ENCODE data around the gene INPP4B. TPM values are rescaled to one million over a fixed set of nuclear protein-coding genes. Genes with fewer than 3 reads are reported as not detected.

The INPP4B gene
- polyA plus RNA-seq, 1 of the 3 experiments (the other 2 are of a cell fraction), result 0.08 TPM

DNA sequence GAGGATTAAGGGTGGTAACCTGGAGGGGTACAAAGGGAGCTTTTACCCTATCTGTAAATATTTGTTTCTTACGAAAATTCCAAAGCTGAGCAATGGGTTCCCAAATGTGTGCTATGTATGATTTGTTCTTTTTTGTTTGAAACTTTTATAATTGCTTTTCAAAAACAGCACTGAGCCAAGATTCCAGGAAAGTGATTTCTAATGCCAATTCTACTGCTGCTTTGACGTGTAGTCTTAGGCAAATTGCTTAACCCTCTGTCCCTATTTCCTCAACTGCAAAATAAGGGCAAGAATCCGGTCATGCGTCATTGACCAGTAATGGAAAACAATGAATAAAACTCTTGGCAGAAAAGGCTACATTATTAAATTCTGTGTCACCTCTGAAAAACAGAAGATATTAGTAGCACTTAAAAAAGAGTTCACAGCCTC lies 755.0 kb downstream of the INPP4B start (continued):
- no peak for TF ChIP-seq SMC3 (IDR thresholded peaks at IDR 0.05; ENCODE audit: low read depth, low read length)
- TF ChIP-seq SIN3A (IDR thresholded peaks at IDR 0.05; ENCODE audit: borderline replicate concordance, low read depth, low read length), result no peak
- no peak for TF ChIP-seq MXI1 (IDR thresholded peaks at IDR 0.05; ENCODE audit: low read depth, low read length)
- TF ChIP-seq FOXM1 (IDR thresholded peaks at IDR 0.05; ENCODE audit: low read depth), result peak; percentile 47
- TF ChIP-seq, protein P1, sequence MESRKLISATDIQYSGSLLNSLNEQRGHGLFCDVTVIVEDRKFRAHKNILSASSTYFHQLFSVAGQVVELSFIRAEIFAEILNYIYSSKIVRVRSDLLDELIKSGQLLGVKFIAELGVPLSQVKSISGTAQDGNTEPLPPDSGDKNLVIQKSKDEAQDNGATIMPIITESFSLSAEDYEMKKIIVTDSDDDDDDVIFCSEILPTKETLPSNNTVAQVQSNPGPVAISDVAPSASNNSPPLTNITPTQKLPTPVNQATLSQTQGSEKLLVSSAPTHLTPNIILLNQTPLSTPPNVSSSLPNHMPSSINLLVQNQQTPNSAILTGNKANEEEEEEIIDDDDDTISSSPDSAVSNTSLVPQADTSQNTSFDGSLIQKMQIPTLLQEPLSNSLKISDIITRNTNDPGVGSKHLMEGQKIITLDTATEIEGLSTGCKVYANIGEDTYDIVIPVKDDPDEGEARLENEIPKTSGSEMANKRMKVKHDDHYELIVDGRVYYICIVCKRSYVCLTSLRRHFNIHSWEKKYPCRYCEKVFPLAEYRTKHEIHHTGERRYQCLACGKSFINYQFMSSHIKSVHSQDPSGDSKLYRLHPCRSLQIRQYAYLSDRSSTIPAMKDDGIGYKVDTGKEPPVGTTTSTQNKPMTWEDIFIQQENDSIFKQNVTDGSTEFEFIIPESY (IDR thresholded peaks at IDR 0.05; ENCODE audit: borderline replicate concordance, low read depth), result no peak
- TF ChIP-seq GATA2 (CRISPR knock-in tag; IDR thresholded peaks at IDR 0.05), result no peak
- TF ChIP-seq MEF2A (IDR thresholded peaks at IDR 0.05; ENCODE audit: borderline replicate concordance, low read depth), result peak; percentile 46; the same call in 1 of the 2 replicates
- no peak for TF ChIP-seq RFX5 (IDR thresholded peaks at IDR 0.05; ENCODE audit: low read length)

DNA sequence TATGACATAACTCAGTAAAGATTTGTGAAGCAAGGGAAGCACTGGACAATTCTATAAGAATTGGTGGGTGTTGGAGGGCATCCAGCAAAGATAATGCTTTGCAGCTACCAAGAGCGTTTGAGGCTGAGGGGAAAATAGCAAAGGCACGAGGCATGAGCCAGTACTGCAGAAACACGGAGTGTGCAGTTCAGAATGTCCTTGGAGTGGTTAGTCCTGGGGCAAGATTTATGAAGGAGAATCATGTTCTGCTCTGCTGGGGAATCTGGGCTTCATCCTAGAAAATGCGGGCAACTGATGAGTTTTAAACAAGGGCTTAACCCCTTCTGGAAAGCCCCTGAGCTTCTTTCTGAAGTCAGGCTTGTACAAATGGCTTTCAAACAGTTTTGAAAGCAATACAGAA lies 757.2 kb downstream of the INPP4B start:
- Histone ChIP-seq H3K4me1 (ENCODE audit: control insufficient read depth in 1 of 2, insufficient read depth in 2 of 2, low read depth in 1 of 2, low read length in 1 of 2) (peaks cover 0 to 14% of the 10 kb centered on the region in 2 experiments; a peak in 2 of 4 replicates), H3K79me2 (ENCODE audit: insufficient read depth) (no peaks in the 10 kb centered on the region), H3K9me2 (no peaks in the 10 kb centered on the region), H3K4me2 (0 out of 2 replicates have a peak overlapping the region, but pooled peaks have one; percentile 6), H3K4me3 (ENCODE audit: low read depth in 2 of 2, low read length in 1 of 2) (no peak overlapping the region), H3K27me3 (ENCODE audit: insufficient read depth) (no peaks in the 10 kb centered on the region), H3F3A (replicated peaks; ENCODE audit: insufficient read depth) (peaks cover 26% of the 10 kb centered on the region), H2AFZ (ENCODE audit: low read depth) (no peak overlapping the region), H3K36me3 (replicated peaks in 1 of 2; ENCODE audit: control insufficient read depth in 1 of 2, insufficient read depth in 2 of 2, low read length in 1 of 2) (no peaks in the 10 kb centered on the region), H3K9me3 (no peaks in the 10 kb centered on the region), H3K27ac (ENCODE audit: low read depth in 2 of 2, low read length in 1 of 2) (peak overlapping the region in 1 of 2 experiments; percentile 97; a peak in 1 of 4 replicates), H4K20me1 (ENCODE audit: insufficient read depth) (no peaks in the 10 kb centered on the region), H3K9ac (no peak overlapping the region)
- ChIA-PET POLR2A (no interaction called here), CTCF (no interaction called here)
- WGBS (ENCODE audit: low lambda C conversion rate), result 29% methylated on average over 4 of the region's 4 CpGs
- no peak for TF ChIP-seq ELF1 (IDR thresholded peaks at IDR 0.05)
- TF ChIP-seq, protein P2, sequence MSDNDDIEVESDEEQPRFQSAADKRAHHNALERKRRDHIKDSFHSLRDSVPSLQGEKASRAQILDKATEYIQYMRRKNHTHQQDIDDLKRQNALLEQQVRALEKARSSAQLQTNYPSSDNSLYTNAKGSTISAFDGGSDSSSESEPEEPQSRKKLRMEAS (IDR thresholded peaks at IDR 0.05; ENCODE audit: low read depth), result peak; percentile 64
- TF ChIP-seq EP300 (IDR thresholded peaks at IDR 0.05; ENCODE audit: borderline replicate concordance in 1 of 2, low read depth in 1 of 2, low read length in 1 of 2), result peak in 1 of 2 experiments; percentile 44; a peak in 1 of 4 replicates
- TF ChIP-seq FOXM1 (IDR thresholded peaks at IDR 0.05; ENCODE audit: low read depth), result no peak
- TF ChIP-seq NFIC (IDR thresholded peaks at IDR 0.05; ENCODE audit: borderline replicate concordance), result 0 out of 2 replicates have a peak, but pooled peaks have one; percentile 13
- TF ChIP-seq, protein P3, sequence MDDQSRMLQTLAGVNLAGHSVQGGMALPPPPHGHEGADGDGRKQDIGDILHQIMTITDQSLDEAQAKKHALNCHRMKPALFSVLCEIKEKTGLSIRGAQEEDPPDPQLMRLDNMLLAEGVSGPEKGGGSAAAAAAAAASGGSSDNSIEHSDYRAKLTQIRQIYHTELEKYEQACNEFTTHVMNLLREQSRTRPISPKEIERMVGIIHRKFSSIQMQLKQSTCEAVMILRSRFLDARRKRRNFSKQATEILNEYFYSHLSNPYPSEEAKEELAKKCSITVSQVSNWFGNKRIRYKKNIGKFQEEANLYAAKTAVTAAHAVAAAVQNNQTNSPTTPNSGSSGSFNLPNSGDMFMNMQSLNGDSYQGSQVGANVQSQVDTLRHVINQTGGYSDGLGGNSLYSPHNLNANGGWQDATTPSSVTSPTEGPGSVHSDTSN (IDR thresholded peaks at IDR 0.05), result peak; percentile 29; the same call in 1 of the 2 replicates
- peak; percentile 39 for TF ChIP-seq TCF12 (IDR thresholded peaks at IDR 0.05)
- no peak for DNase-seq
